Measurements from ENCODE around the gene ERC2.

DNA sequence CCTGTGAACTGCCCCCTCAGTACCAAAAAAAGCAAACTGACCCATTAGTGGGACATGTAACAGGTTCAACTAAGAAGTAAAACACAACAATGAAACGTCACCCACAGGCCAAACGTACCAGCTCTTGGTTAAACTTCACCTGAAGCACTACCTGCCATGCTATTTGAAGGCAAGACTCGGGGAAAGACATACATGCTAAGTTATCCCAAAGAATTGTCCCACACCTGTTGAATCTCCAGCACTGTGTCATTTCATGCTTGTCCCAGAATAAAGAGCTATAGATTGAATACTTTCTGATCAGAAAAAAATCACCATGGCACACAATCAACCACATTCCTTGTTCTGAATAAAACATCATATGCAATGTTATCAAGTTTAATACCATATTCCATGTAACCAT lies 785.8 kb downstream of the ERC2 start:
- TF ChIP-seq, protein P1, sequence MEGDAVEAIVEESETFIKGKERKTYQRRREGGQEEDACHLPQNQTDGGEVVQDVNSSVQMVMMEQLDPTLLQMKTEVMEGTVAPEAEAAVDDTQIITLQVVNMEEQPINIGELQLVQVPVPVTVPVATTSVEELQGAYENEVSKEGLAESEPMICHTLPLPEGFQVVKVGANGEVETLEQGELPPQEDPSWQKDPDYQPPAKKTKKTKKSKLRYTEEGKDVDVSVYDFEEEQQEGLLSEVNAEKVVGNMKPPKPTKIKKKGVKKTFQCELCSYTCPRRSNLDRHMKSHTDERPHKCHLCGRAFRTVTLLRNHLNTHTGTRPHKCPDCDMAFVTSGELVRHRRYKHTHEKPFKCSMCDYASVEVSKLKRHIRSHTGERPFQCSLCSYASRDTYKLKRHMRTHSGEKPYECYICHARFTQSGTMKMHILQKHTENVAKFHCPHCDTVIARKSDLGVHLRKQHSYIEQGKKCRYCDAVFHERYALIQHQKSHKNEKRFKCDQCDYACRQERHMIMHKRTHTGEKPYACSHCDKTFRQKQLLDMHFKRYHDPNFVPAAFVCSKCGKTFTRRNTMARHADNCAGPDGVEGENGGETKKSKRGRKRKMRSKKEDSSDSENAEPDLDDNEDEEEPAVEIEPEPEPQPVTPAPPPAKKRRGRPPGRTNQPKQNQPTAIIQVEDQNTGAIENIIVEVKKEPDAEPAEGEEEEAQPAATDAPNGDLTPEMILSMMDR (IDR thresholded peaks at IDR 0.05; ENCODE audit: control extremely low read depth in 1 of 3, insufficient read depth in 1 of 3, low read depth in 1 of 3, low read length in 3 of 3) = no peak
- TF ChIP-seq EZH2 (IDR thresholded peaks at IDR 0.05; ENCODE audit: low read depth, low read length, severe bottlenecking) = no peak
- no peak for TF ChIP-seq SIRT6 (IDR thresholded peaks at IDR 0.05; ENCODE audit: low read length)

All from H1 (cell line).